Effector CD4-positive, alpha-beta T cell (primary cell): ENCODE data around the gene FOXQ1.

Experiments
- DNase-seq: peaks from one replicate; pipeline ENCODE4 v3.0.0-alpha.2; 2020

Gene FOXQ1

GRCh38 chr6:1363729-1364572, 52.1 kb downstream of the FOXQ1 start:
- DNase-seq: no peak
